AG20443 (cell line): Measurements from ENCODE around the gene TRAPPC5.
A peak's percentile ranks its signal among the peaks of the same experiment; 100 is the strongest.

ENCODE experiments used
- DNase-seq: peaks from one replicate; pipeline ENCODE4 v3.0.0; 2012; ENCODE audit warnings: low spot score, mixed read lengths

TRAPPC5 gene

DNA sequence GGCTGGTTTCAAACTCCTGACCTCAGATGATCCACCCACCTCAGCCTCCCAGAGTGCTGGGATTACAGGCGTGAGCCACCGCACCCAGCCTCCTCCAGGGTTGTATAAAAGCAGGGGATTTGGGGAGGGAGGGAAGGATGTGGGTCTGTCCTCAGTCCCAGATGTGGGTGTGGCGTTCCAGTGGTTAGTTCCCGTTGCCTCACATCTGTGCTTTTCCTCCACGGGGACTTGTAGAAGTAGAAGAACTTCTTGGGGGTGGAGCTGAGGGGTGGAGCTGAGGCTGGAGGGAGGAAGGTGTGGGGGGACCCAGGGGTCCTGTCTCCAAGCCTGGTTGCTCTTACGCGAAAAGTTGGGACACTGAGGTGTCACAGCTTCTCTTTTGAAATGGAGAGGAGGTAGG is 4.3 kb upstream of the TRAPPC5 start:
- DNase-seq = no peak

DNA sequence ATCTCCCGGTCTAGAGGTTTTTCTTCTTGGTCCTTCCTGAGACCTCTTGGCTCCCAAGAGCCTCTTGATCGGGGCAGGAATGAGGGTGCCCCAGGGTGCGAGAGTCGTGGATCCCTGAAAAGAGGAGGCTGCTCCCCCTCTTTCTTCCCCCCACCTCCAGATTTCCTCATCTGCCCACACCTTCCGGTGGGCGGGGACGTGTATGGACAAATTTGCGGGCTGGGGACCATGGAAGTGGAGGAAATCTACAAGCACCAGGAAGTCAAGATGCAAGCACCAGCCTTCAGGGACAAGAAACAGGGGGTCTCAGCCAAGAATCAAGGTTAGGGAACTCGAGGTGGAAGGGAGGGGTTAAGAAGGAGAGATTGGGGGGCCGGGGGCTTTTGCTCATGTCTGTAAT is 3.8 kb upstream of the TRAPPC5 start, which contains the start of gene MCEMP1:
TSS of gene MCEMP1 (plus strand) at position 237 of the 400 bp plus-strand sequence. CDS start at position 268, 31 bp downstream.
- DNase-seq = no peak

DNA sequence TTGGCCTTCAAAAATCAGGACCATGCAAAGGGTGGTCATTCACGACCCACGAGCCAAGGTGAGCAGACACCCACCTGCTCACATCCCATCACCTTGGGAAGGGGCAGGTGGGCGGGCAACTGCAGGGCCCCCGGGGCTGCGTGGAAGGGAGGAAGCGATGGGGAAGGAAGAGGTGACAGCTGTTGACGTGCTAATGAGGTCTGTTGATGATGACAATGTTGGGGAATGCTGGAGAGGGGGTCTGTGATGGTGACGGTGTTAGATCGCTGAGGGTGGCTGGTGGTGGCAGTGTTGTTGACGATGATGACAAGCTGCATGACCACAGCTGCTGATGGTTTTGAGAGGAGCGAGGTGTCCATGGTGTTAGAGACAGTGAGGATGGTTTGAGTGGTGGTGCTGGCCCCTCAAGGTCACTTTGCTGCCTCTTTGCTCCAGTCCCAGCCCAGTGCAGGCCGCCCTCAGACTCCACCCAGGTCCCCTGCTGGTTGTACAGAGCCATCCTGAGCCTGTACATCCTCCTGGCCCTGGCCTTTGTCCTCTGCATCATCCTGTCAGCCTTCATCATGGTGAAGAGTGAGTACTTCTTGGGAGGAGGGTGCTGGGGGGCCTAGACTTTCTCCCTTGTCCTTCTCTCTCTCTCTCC is 2.8 kb upstream of the TRAPPC5 start:
- no peak for DNase-seq

DNA sequence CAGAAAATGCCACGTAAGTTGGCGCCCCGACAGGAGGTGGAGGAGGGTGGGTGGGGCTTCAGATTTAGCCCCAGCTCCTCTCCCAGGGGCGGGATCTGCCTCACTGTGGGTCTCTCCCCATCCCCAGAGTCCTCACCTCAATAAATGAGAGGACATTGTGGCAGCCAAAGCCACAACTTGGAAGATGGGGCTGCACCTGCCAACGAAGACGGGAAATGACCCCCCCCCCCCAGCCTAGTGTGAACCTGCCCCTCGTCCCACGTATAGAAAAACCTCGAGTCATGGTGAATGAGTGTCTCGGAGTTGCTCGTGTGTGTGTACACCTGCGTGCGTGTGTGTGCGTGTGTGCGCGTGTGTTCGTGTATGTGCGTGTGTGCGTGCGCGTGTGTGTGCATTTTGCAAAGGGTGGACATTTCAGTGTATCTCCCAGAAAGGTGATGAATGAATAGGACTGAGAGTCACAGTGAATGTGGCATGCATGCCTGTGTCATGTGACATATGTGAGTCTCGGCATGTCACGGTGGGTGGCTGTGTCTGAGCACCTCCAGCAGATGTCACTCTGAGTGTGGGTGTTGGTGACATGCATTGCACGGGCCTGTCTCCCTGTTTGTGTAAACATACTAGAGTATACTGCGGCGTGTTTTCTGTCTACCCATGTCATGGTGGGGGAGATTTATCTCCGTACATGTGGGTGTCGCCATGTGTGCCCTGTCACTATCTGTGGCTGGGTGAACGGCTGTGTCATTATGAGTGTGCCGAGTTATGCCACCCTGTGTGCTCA is 1.5 kb upstream of the TRAPPC5 start:
- DNase-seq = no peak

DNA sequence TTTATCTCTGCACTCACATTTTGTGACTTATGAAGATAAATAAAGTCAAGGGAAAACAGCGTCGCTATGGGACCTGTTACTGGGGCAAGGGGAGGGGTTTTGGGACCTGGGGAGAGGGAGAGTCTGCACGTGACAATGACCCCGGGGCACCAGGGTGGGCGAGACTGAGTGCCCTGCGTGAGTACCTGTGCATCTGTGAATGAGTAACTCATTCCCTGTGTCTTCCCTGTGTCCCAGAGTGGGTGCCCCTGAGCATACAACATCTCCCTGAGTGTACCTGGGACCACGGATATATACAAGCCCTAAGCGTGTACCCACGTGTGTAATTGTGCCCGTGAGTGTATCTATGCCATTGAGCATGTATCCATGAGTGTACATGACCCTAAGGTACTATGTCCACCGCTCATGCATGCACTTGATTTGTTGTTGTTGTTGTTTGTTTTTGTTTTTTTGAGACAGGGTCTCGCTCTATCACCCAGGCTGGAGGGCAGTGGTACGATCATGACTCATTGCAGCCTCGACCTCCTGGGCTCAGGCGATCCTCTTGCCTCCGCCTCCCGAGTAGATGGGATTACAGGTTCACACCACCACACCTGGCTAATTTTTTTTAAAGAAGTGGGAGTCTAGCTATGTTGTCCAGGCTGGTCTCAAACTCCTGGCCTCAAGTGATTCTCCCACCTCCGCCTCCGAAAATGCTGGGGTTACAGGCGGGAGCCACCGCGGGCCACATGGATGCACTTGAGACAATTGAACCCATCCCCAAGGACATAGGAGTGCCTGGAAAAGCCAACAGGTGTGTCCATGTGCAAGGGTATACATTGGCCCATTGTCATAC is 645 bp upstream of the TRAPPC5 start:
- no peak for DNase-seq

DNA sequence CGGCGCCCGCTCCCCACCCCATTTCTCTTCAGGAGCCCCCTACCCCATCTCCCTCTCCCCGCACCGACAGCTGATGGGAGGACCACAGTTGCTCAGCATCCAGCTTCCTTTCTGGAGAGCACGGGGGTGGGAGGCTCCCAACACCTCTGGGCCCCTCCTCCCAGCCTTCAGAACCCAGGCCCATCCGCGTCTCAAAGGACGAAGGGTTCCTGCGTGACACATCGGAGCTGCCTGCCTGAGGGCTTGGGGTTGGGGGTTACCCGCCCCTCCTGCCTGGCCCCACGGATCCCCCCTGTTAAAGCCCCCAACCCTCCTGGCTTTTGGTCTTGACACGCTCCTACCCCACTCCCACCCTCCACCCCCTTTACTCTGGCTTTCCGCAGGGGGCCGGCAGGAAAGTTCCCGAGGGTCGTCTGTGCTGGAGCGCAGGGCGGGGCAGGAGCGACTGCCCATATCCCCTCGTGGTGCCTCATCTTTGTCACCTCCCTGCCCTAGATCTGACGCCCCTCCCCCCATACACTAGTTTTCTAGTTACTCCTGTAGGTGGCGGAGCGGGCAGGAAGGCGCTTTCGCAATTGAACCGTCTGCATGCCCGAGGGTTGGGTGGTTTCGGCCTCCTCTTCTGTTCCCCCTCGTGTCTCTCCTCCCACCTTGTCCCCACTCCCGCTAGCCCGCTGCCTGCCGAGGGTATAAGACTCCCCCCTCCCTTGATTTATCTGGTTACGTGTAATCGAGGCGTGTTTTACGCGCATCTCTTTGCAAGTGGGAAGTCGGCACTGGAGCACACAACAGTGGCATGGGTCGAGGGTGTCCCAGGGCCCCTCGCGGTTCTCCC is 924 bp downstream of the TRAPPC5 start:
- DNase-seq = peak; percentile 90

DNA sequence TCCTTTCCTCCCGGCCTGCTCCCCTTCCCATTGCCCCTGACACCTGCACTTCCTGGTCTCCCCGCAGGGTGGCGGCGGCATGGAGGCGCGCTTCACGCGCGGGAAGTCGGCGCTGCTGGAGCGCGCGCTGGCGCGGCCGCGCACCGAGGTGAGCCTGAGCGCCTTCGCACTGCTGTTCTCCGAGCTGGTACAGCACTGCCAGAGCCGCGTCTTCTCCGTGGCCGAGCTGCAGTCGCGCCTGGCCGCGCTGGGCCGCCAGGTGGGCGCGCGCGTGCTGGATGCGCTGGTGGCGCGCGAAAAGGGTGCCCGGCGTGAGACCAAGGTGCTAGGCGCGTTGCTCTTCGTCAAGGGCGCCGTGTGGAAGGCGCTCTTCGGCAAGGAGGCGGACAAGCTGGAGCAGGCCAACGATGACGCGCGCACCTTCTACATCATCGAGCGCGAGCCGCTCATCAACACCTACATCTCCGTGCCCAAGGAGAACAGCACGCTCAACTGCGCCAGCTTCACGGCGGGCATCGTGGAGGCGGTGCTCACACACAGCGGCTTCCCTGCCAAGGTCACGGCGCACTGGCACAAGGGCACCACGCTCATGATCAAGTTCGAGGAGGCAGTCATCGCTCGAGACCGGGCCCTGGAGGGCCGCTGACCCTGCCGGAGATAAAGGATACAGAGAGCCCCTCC is 1.7 kb downstream of the TRAPPC5 start:
- DNase-seq = no peak

DNA sequence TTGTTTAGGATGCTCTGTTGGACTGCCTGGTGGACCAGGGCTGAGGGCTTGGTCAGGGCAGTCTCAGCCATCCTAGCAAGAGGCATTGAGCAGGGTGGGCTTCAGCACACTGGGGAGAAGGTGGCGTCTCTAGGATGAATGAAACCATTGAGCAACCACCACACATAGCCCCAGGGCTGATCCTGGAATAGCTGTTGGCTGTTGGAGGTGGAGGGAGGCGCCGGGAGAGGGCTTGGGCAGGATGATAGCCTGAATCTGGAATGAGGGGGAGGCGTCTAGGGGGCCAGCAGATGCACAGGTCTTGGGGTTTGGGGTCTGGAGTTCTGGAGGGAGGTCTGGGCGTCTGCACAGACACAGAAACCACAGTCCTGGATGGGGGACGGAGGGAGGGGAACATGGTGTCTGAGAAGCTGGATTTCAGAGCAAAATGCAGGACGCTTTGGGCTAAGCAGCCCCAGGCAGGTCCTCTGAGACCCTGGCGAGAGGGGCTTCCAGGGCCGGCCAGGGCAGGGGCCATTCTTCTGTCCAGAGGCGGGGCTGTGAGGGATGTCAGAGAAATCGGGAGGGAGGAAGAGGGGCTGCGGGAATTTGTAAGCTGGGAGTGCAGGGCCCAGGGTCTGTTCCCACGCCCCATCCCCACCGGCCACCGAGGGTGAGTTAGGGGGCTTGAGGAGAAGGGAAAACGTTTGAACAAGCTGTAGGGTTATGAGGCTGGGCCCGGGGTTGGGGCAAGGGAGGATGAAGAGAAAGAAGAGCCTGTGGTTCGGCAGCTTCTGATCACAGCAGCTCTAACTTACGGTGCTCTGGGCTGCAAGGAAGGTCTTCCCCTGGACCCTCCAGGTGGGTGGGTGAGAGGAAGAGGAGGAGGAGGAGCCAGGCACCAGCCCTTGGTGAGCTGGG is 5.2 kb downstream of the TRAPPC5 start:
- DNase-seq = no peak

DNA sequence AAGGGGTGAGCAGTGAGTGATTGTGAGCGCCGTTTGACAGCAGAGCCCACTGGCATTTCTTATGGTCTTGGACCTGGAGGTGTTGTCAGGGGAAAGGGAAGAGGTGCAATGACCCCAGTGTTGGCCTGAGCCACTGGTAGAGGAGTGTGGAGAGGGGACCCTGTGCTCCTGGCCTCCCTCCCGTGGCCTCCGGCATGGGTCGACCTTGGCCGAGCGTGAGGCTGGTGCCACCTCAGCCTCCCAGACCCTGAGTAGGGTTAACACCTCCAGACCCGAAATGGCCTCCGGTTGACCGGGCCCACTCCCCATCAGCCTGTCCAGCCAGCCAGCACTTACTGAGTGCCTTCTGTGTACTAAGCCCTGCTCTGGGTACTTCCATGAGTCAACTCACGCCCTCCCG is 6.5 kb downstream of the TRAPPC5 start:
- DNase-seq = no peak

DNA sequence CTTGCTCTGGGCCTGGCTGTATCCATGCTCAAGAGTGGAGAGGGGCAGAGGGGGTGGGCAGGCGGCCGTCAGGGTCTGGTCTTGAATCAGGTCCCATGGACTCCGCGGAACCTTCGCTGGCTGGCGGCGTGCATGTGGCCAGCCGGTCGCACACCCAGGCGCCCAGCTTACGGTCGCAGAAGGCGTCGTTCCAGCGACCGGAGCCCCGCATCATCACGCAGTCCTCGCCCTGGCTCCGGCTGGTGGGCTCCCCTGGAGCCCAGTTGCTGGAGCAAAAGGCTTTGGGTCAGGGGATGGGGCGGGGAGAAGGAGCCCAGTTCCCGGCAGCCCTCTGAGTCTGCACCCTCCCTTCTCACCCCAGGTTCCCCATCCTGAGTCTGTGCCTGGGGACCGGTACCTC is 8.5 kb downstream of the TRAPPC5 start:
- no peak for DNase-seq

DNA sequence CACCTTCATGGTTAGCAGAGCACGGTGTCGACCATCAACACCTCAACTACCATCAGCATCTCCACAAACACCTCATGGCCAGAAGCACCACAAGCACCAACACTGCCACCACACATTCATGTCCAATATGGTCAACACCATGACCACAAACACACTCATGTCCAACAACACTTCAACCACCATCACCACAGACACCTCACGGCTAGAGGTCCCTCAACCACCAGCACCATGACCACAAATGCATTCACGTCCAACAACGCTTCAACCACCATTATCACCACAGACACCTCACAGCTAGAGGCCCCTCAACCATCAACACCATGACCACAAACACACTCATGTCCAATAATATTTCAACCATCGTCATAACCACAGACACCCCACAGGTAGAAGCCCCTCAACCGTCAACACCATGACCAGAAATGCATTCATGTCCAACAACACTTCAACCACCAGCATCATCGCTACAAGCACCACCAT is 10.2 kb downstream of the TRAPPC5 start:
- no peak for DNase-seq

DNA sequence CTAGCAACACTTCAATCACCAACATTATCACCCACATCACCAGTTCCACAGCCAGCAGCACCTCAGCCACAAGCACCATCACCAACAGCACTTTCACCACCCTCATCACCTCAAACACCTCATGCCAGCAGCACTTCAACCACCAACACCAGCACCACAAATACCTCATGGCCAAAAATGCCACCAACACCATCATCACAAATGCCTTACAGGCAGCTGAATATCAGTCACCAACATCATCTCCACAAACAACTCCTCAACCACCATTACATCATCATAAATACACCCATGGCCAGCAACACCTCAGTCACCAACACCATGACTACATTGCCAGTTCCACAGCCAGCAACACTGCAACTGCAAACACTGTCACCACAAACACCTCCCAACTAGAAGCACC is 10.9 kb downstream of the TRAPPC5 start:
- DNase-seq = no peak

DNA sequence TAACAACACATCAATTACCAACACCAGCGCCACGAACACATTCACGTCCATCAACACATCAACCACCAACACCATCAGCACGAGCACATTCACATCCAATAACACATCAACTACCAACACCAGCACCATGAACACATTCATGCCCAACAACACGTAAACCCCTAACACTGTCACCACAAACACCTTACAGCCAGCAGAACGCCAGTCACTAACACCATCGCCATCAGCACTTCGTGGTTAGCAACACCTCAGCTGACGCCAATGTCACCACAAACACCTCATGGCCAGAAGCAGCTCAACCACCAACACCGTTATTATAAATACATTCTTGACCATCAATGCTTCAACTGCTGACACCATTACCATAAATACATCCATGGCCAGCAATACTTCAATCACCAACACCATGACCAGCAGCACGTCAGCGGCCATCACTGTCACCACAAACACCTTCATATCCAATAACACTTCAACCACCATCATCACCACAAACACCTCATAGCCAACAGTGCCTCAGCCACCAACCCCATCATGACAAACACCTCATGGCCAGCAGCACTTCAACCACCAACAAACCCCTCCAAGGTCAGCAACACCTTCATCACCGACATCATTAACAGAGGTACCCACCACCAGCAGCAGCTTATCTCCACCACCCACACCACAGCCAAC is 11.9 kb downstream of the TRAPPC5 start:
- no peak for DNase-seq

DNA sequence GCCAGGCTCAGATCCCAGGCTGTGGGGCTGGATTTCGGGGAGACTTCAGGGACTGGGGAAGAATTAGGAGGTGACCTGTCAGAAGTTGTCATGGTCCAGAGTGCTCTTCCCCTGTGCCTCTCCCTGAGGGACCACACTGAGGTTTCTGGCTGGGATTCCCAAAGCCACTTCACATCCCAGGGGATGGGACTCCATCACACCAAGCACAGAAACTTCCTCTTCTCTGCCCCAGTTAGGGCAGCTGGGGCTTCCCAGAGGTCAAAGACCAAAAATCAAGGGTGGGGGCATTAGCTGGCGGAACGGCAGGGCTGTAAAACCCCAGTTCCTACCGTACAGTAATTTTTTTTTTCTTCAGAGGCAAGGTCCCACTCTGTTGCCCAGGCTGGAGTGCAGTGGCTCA is 13.9 kb downstream of the TRAPPC5 start:
- no peak for DNase-seq

DNA sequence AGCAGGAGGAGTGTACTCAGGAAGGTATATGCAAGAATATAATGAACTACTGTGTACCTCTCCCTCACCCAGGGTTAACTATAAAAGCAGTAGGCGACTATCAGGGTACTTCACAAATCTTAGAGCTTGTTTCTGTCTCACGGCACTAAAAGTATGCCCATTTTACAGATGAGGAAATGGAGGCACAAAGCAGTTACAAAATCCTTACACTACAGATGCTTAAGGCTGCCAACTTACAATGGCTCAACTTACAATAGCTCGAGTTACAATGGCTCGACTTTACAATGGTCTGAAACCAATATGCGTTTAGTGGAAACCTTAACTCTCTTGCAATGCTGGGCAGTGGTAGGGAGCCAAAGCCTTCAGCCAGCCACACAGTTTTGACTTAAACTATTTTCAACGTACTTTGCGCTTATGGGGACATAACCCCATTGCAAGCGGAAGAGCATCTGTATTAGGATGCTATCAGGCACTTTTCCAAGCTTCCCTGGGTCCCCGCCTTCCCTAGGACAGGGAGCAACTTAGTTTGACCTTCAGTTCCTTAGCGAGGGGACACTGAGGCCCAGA is 17.2 kb downstream of the TRAPPC5 start:
- no peak for DNase-seq

DNA sequence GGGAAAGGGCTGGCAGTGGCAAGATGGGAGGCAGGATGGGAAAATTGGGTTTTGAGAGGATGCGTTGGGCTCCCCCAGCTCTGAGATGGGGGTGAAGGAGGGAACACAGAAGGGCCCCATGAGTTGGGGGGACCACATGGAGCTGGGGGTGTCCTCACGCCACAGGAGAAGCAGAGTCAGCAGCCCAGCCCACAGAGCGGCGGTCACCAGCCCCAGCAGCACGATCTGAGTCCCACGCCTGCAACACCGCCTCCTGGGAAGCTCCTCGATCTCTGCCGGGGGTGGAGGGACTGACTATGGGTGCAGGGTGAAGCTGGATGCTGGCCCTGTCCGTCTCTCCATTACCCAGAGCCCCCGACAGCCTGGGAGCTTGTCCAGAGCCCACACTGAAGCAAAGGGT is 17.9 kb downstream of the TRAPPC5 start:
- no peak for DNase-seq

DNA sequence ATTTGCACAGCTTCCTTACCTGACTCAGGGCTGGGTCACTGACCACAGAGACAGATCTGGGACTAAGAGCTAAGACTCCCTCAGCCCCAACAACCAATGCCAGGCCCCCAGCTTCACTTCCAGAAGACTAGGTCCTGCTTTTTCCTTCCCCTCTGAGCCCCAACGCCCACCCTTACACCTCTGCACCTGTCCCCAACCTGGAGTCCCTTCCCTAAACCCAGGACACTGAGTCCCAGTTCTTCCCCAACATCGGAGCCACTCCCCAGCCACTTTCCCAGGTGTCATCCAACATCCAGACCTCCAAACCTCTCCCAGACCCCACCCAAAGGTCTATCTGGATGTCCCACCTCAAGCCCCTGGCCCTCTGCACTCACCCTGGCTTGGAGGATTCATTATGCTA is 18.4 kb downstream of the TRAPPC5 start:
- no peak for DNase-seq

DNA sequence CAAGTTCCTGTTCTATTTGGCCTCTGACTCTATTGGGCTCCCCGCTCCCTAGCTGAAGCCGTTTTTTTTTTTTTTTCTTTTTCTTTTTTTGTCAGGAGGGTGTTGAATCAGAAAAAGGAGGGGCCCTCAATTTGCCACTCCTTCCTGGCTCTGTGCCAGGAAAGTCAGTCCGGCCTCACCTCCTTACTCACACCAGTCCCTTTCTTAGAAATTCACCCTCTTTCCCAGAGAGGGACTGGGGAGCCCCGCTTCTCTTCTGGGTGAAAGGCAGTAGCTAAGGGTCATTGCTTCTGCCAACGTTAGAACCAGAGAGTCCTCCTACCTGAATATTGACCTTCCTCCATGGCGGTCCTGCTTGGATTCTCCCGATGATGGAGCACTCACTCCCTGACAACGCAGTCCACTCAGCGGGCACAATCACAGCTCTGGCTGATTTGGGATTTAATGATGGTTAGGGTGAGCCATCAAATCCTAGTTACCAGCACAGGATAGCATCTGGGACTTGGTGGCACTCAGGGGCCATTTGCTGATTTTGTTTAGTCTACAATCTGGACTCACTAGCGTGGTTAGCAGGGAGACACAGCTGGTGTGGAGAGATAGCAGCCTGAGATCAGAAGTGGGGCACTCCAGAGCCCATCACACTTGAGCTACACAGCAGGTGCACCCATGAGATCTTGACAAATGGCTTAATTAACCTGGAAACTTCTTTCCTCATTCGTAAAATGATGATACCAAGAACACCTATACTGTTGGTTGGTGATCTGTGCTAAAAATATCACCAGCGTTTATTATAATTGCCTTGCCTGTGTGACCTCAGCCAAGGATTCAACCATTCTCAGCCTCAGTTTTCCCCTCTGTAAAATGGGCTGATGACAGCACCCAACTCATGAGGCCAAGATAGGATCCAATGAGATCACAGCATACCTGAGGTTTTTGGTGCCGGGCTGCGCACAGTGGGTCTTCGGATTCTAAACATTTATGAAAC is 19.1 kb downstream of the TRAPPC5 start:
- DNase-seq = no peak
